GM21367 (cell line): ENCODE results near the gene BLCAP.
"Not testable (repeated sequence)": the region's sequence is repeated elsewhere in the genome, so short reads cannot be mapped to it uniquely, and the experiment has no call there.

ENCODE experiments used
- ATAC-seq: cut with Tn5 transposase; IDR thresholded peaks from one replicate; pipeline ENCODE4 v1.9.1; 2021; ENCODE audit not compliant: unreplicated experiment

The BLCAP gene

DNA sequence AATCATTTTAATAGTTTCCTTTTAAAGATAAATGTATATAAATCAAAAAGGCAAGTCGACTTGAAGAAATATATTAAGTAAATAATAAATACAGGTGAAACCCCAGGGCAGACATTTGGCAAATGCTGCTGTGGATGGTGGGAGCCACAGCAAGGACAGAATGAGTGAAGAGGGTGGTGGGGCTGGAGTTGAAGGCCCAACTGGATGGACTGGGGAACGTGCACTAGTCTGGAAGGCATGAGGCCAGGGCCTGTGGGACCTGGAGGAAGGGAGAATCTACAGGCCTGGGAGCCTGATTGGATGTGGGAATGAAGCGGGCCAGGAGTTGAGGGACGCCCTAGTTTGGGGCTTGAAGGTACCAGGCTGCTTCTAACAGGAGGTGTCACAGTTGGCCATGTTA lies 30.6 kb upstream of the BLCAP start:
- no peak for ATAC-seq

DNA sequence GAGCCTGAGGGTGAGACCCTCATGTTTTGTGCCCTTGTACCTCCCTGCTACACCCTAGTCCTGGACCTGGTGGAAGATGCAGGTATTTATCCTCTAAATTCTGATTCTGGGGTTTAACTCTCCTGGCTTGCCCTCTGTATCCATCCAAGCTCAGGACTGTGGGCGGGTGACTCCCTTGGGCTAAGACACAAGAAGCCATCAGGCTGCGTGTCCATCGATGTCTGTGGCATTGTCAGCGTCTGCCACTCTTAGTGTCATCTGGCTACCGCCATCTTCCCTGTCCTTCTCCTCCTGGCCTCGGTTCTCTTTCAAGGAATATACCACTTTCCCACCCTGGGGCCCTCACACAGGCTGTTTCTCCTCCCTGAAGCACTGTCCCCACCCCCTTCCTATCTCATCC lies 28.9 kb upstream of the BLCAP start:
- ATAC-seq, result no peak

GRCh38 chr20:37554721-37555298 lies 27.1 kb upstream of the BLCAP start:
- not testable (repeated sequence) for ATAC-seq

DNA sequence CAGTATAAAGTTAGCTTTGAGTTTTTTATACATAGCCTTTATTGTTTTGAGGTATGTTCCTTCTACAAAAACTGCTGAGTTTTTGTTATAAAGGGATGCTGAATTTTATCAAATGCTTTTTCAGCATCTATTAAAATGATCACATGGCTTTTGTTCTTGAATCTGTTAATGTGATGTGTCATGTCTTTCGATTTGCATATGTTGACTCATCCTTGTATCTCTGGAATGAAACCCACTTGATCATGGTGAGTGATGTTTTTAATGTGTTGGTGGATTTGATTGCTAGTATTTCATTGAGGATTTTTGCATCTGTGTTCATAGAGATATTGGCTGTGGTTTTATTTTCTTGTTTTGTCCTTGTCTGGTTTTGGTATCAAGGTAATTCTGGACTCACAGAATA lies 24.7 kb upstream of the BLCAP start:
- ATAC-seq, result no peak

DNA sequence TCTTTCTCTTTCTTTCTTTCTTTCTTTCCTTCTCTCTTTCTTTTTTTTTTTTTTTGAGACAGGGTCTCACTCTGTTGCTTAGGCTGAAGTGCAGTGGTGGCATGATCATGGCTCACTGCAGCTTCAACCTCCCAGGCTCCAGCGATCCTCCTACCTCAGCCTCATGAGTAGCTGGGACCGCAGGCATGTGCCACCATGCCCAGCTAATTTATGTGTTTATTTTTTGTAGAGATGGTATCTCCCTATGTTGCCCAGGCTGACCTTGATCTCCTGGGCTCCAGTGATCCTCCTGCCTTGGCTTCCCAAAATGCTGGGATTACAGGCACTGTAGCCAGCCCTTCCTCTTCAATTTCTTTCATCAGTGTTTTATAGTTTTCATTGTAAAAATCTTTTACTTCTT lies 24.0 kb upstream of the BLCAP start:
- not testable (repeated sequence) for ATAC-seq

- not testable (repeated sequence) for ATAC-seq
Measured at GRCh38 chr20:37550101-37550920, 22.6 kb upstream of the BLCAP start.

DNA sequence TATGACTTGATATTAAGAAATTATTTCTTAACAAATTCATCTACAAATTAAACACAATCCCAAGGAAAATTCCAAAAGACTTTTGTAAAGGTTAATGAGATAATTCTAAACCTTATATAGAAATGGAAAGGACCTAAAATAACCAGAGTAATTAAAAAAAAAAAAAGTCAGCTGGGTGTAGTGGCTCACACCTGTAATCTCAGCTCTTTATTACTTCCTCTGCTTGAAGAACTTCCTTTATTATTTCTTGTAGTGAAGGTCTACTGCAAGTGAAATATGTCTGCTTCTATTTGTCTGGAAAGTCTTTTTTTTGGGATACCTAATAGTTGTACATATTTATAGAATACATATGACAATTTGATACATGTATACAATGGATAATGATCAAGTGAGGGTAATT lies 20.2 kb upstream of the BLCAP start:
- ATAC-seq, result no peak

GRCh38 chr20:37545516-37545915 lies 17.8 kb upstream of the BLCAP start:
- no peak for ATAC-seq

DNA sequence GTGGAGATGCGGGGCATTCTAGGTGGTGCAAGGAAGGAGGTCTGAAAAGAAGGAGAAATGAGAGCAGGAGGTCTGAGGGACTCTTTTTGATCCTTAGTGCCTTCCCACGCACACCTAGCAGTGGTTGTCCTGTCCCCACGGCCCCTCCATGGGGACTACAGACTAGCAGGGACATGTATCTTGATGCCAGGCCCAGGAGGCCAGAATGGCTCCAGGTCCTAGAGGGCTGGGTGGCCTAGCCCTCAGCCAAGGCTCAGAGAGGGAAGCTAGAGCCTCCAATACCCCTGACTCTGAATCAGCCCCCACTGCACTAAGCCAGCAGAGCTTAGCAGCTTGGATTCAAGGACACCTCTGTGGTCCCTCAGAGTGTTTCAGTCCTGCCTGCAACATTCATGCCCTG lies 16.7 kb upstream of the BLCAP start:
- no peak for ATAC-seq

DNA sequence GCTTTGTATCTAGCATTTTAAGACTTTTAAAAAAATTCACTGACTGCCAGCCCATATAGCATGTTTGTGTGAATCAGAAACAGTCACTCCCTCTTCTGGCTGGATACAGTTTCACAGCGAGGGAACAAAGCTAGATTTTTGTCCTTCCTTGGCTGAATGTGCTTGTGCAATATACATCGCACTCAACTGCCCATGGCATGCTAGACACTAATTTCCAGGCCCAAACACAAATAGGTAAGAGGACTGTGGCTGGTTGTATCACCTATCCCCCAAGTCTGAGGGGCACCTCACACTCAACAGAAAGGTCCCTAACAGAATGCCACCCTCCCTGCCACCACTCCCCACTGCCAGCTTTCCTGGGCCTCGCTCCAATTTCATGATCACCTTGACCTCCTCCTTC lies 16.2 kb upstream of the BLCAP start:
- ATAC-seq, result no peak

DNA sequence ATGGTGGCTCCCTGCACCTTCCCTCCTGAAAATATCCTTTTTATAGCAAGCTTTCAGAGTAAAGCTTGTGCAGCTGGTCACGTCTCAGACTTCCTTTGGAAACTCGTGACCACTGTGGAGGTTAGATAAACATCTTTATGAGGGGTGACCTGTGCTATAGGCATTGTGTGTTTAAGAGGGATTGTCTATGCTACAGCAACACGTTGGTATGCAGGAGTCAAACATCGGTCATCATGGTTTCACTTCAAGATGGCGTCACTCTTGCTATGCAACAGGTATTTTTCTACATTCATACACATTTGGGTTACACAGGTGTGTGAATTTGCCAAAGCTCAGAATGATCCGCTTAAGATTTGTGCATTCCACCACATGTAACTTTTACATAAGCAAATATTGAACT lies 14.6 kb upstream of the BLCAP start:
- no peak for ATAC-seq

DNA sequence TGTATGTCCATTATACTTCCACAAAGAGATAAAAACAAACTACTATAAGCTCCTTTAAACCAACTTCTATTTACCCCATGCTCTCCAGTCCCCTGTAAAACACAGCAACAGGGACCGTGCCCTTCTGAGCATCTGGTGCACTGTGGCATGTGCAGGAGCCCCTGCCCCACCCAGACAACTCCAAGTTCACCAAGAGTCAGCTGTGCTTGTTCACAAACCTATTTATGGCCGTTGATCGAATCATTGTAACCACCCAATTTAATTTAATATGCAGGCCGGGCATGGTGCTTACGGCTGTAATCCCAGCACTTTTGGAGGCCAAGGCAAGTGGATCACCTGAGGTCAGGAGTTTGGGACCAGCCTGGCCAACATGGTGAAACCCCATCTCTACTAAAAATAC lies 13.7 kb upstream of the BLCAP start:
- ATAC-seq, result no peak

DNA sequence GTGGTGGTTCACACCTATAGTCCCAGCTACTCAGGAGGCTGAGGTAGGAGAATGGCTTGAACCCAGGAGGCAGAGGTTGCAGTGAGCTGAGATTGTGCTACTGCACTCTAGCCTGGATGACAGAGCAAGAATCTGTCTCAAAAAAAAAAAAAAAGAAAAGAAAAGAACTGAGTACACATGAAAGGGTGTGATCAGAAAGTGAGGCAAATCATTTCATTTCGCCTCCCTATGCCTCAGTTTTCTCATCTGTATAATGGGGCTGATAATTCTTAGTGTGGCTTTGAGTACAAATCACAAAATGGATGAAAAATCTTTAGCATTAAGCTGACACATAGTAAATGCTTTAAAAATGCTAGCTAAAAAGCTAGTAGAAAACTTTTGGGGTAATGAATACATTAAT lies 13.2 kb upstream of the BLCAP start:
- ATAC-seq, result not testable (repeated sequence)

DNA sequence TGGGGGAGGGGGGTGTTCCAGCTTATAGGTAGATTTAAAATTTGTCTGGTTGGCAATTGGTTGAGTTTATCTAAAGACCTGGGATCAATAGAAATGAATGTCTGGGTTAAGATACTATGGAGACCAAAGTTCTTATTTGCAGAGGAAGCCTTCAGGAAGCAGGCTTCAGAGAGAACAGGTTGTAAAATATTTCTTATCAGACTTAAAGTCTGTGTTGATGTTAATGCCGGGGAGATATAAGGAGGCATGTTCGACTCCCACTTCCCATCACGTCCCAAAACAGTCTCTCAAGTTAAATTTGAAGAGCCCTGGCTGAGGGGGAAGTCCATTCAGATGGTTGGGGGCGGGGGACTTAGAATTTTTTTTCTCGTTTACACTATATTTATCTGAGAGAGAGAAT lies 12.3 kb upstream of the BLCAP start:
- ATAC-seq, result no peak

- no peak for ATAC-seq
Measured at GRCh38 chr20:37539424-37539823, 11.7 kb upstream of the BLCAP start.

GRCh38 chr20:37538003-37538402 lies 10.3 kb upstream of the BLCAP start:
- no peak for ATAC-seq

GRCh38 chr20:37537505-37537904 lies 9.8 kb upstream of the BLCAP start:
- ATAC-seq, result no peak

- ATAC-seq, result no peak
Measured at GRCh38 chr20:37535443-37536132, 7.9 kb upstream of the BLCAP start.

- ATAC-seq, result peak; percentile 67
Measured at GRCh38 chr20:37534401-37535157, 6.9 kb upstream of the BLCAP start.

DNA sequence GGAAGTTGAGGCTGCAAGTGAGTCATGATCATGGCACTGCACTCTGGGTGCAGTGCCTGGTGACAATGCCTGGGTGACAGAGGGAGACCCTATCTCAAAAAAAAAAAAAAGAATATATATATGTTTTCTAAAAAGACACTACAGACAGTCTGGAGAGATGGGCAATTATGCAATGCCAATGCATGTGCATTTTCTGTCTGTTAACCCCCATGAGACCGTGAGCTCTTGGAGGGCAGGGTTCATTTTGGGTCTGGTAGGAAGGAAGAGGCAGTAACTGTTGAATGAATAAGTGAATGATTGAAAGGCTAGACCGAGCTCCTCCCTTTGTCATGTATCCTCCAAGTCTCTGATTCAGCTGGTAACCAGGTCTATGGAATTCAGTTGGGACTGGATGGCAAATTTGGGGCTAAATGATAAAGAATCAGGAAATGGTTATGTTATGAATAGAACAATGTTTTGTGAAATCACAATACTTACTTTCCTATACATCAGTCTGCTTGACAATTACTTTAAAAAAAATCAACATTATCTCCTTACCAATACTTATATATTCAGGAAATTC lies 5.6 kb upstream of the BLCAP start:
- no peak for ATAC-seq

DNA sequence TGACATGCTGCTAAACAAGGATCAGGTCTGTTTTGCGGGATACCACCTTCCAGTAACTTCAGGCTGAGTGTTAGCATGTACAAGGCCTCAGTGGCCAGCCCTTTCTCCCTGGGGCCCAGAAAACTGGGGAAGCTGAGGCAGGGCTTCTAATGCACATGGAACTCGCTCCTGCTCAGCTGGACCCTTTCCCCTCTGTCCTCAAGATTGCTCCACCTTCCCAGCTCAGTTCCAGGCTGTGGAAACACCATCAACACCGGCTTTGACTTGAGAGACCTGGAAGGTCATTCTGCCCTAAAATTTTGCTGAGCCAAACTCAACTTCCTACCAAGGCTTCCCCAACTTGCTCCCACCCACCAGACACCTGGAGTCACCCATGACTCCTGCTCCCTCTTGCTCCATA lies 4.2 kb upstream of the BLCAP start:
- no peak for ATAC-seq
